ENCODE results near the gene SH3RF3.

DNA sequence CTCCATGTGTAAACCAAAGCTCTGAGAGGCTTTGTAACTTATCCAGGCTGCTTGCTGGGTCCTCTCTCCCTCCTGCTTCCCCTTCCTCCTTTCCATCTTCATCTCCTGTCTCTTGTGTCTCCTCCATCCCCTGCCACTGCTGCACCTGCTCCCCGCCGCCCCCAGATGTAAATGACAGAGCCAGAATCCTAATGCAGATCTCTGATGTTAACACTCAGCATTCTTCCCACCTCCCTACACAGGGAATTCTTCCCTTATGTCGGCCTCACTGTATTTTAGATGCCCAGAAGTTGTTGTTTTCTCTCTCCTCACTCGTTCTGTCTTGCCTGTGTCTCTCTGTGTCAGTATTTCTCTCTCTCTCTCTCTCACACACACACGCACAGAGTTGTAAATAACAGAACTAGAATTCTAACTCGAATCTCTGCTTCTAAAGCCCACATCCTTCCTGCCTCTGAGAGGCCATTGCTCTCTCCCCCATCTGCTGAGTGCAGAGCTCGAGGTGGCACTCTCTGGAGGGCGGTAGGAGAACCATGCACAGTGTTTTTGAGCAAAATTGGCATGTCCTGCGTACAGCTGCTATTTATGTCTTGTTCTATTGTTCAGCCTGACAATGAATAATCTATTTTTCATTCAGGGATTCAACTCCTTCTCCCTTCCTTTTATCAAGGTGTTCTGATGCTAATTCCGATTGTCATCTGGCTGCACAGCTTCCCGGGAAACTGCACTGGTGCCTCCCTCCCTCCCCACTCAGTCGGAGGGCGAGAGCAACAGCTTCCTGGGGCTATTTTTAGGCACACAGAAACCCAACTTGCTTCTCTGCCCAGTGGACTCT, 219.9 kb downstream of the SH3RF3 start:
- no peak for TF ChIP-seq NFYB (CRISPR knock-in tag; conservative IDR thresholded peaks at IDR 0.05; ENCODE audit: low read depth)
- TF ChIP-seq, protein P1, sequence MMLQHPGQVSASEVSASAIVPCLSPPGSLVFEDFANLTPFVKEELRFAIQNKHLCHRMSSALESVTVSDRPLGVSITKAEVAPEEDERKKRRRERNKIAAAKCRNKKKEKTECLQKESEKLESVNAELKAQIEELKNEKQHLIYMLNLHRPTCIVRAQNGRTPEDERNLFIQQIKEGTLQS (CRISPR knock-in tag; conservative IDR thresholded peaks at IDR 0.05) = no peak
- TF ChIP-seq TEAD4 (CRISPR knock-in tag; IDR thresholded peaks at IDR 0.05) = no peak
- TF ChIP-seq, protein P2, sequence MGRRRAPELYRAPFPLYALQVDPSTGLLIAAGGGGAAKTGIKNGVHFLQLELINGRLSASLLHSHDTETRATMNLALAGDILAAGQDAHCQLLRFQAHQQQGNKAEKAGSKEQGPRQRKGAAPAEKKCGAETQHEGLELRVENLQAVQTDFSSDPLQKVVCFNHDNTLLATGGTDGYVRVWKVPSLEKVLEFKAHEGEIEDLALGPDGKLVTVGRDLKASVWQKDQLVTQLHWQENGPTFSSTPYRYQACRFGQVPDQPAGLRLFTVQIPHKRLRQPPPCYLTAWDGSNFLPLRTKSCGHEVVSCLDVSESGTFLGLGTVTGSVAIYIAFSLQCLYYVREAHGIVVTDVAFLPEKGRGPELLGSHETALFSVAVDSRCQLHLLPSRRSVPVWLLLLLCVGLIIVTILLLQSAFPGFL (CRISPR knock-in tag; IDR thresholded peaks at IDR 0.05; ENCODE audit: borderline replicate concordance) = no peak
- TF ChIP-seq HMGA2 (CRISPR knock-in tag; IDR thresholded peaks at IDR 0.05) = no peak
- TF ChIP-seq, protein P3, sequence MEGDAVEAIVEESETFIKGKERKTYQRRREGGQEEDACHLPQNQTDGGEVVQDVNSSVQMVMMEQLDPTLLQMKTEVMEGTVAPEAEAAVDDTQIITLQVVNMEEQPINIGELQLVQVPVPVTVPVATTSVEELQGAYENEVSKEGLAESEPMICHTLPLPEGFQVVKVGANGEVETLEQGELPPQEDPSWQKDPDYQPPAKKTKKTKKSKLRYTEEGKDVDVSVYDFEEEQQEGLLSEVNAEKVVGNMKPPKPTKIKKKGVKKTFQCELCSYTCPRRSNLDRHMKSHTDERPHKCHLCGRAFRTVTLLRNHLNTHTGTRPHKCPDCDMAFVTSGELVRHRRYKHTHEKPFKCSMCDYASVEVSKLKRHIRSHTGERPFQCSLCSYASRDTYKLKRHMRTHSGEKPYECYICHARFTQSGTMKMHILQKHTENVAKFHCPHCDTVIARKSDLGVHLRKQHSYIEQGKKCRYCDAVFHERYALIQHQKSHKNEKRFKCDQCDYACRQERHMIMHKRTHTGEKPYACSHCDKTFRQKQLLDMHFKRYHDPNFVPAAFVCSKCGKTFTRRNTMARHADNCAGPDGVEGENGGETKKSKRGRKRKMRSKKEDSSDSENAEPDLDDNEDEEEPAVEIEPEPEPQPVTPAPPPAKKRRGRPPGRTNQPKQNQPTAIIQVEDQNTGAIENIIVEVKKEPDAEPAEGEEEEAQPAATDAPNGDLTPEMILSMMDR (IDR thresholded peaks at IDR 0.05) = no peak
- no peak for TF ChIP-seq CREM (CRISPR knock-in tag; IDR thresholded peaks at IDR 0.05)
- TF ChIP-seq, protein P4, sequence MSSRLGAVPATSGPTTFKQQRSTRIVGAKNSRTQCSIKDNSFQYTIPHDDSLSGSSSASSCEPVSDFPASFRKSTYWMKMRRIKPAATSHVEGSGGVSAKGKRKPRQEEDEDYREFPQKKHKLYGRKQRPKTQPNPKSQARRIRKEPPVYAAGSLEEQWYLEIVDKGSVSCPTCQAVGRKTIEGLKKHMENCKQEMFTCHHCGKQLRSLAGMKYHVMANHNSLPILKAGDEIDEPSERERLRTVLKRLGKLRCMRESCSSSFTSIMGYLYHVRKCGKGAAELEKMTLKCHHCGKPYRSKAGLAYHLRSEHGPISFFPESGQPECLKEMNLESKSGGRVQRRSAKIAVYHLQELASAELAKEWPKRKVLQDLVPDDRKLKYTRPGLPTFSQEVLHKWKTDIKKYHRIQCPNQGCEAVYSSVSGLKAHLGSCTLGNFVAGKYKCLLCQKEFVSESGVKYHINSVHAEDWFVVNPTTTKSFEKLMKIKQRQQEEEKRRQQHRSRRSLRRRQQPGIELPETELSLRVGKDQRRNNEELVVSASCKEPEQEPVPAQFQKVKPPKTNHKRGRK (CRISPR knock-in tag; IDR thresholded peaks at IDR 0.05; ENCODE audit: borderline replicate concordance) = no peak

All from WTC11 (cell line).